ENCODE data around the gene ATM.

The ATM gene

GRCh38 chr11:108319541-108320145 is 96.8 kb downstream of the ATM start:
- in situ Hi-C loops (cut with HindIII; ENCODE audit: low pct_ligation_motif_present, low sequenced_read_pairs) = no loop called here
- H3K27ac ChIP-seq = no peak overlapping the region
- no peak for DNase-seq
- H3K27me3 ChIP-seq (replicated peaks) = no peaks in the 10 kb centered on the region
- H3K36me3 ChIP-seq (replicated peaks) = peaks cover 7% of the 10 kb centered on the region
- no peak for TF ChIP-seq CTCF (IDR thresholded peaks at IDR 0.05; ENCODE audit: low read depth, low read length, missing control alignments)
- no peak overlapping the region for H3K4me3 ChIP-seq (ENCODE audit: low read depth, low read length)

- no peak overlapping the region for H3K27ac ChIP-seq
- in situ Hi-C loops (cut with HindIII; ENCODE audit: low pct_ligation_motif_present, low sequenced_read_pairs) = no loop called here
- no peak overlapping the region for H3K4me3 ChIP-seq (ENCODE audit: low read depth, low read length)
- TF ChIP-seq CTCF (IDR thresholded peaks at IDR 0.05; ENCODE audit: low read depth, low read length, missing control alignments) = no peak
- H3K27me3 ChIP-seq (replicated peaks) = no peaks in the 10 kb centered on the region
- DNase-seq = no peak
- peaks cover 20% of the 10 kb centered on the region for H3K36me3 ChIP-seq (replicated peaks)
These were observed 99.8 kb downstream of the ATM start for GRCh38 chr11:108322666-108323065.

- peaks cover 31% of the 10 kb centered on the region for H3K36me3 ChIP-seq (replicated peaks)
- no peak for DNase-seq
- no peaks in the 10 kb centered on the region for H3K27me3 ChIP-seq (replicated peaks)
- in situ Hi-C loops (cut with HindIII; ENCODE audit: low pct_ligation_motif_present, low sequenced_read_pairs) = no loop called here
- no peak for TF ChIP-seq CTCF (IDR thresholded peaks at IDR 0.05; ENCODE audit: low read depth, low read length, missing control alignments)
- no peak overlapping the region for H3K4me3 ChIP-seq (ENCODE audit: low read depth, low read length)
- no peak overlapping the region for H3K27ac ChIP-seq
These were observed 101.7 kb downstream of the ATM start for GRCh38 chr11:108324587-108324986.

GRCh38 chr11:108333403-108333899 is 110.6 kb downstream of the ATM start:
- peaks cover 33% of the 10 kb centered on the region for H3K36me3 ChIP-seq (replicated peaks)
- in situ Hi-C loops (cut with HindIII; ENCODE audit: low pct_ligation_motif_present, low sequenced_read_pairs) = no loop called here
- TF ChIP-seq CTCF (IDR thresholded peaks at IDR 0.05; ENCODE audit: low read depth, low read length, missing control alignments) = no peak
- DNase-seq = no peak
- no peak overlapping the region for H3K27ac ChIP-seq
- no peak overlapping the region for H3K4me3 ChIP-seq (ENCODE audit: low read depth, low read length)
- H3K27me3 ChIP-seq (replicated peaks) = no peaks in the 10 kb centered on the region

- Histone ChIP-seq H3K36me3 (replicated peaks) (peaks cover 12% of the 10 kb centered on the region), H3K27me3 (replicated peaks) (no peaks in the 10 kb centered on the region), H3K4me3 (ENCODE audit: low read depth, low read length) (no peak overlapping the region), H3K27ac (no peak overlapping the region)
- TF ChIP-seq CTCF (IDR thresholded peaks at IDR 0.05; ENCODE audit: low read depth, low read length, missing control alignments) = no peak
- no peak for DNase-seq
- in situ Hi-C loops (cut with HindIII; ENCODE audit: low pct_ligation_motif_present, low sequenced_read_pairs) = no loop called here
These were observed 115.9 kb downstream of the ATM start for GRCh38 chr11:108338750-108339149.

- no peak for DNase-seq
- Histone ChIP-seq H3K27me3 (replicated peaks) (no peaks in the 10 kb centered on the region), H3K27ac (no peak overlapping the region), H3K36me3 (replicated peaks) (peaks cover 4% of the 10 kb centered on the region), H3K4me3 (ENCODE audit: low read depth, low read length) (no peak overlapping the region)
- in situ Hi-C loops (cut with HindIII; ENCODE audit: low pct_ligation_motif_present, low sequenced_read_pairs) = no loop called here
- no peak for TF ChIP-seq CTCF (IDR thresholded peaks at IDR 0.05; ENCODE audit: low read depth, low read length, missing control alignments)
These were observed 118.1 kb downstream of the ATM start for GRCh38 chr11:108340973-108341372.

All from brain microvascular endothelial cell (primary cell).